ENCODE data around the gene RNF44. TPM values are rescaled to one million over a fixed set of nuclear protein-coding genes. Genes with fewer than 3 reads are reported as not detected.
A peak's percentile ranks its signal among the peaks of the same experiment; 100 is the strongest.

RNF44 gene
- total and polyA plus RNA-seq, 2 of the 4 experiments (the other 2 are of a cell fraction): 0.54 to 12.4 TPM

DNA sequence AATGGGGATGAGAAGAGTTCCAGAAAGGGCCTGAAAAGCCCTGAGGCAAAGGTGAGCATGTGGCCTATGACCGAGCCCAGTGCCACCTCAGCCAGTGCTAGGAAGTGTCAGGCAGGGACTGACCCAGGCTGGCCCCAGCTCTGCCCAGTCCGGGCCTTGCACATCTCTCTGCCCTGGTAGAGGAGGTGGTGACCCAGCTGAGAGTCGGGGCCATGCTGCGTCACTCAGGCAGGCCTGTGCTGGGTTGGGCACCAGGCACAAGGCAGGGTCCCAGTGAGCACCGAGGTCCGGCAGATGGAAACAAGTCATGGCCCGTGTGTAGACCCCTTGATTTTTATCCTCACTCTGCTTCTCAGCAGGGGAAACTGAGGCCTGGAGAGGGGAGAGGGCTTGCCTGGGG is 12.7 kb upstream of the RNF44 start:
- H3K79me1 ChIP-seq (ENCODE audit: low read depth in 1 of 2, low read length in 2 of 2): no peaks in the 10 kb centered on the region
- H3K9me1 ChIP-seq (ENCODE audit: insufficient read depth, low read length): no peaks in the 10 kb centered on the region
- TF ChIP-seq SMC3 (IDR thresholded peaks at IDR 0.05; ENCODE audit: low read depth, low read length) (no peak), POLR2A (IDR thresholded peaks at IDR 0.05; ENCODE audit: low read depth, low read length) (no peak), RCOR1 (IDR thresholded peaks at IDR 0.05; ENCODE audit: insufficient replicate concordance, low read length) (no peak)
- peaks cover 18% of the 10 kb centered on the region; the same call in 1 of the 2 replicates for H3K27me3 ChIP-seq (ENCODE audit: control insufficient read depth, insufficient read depth, low read length)
- DNase-seq (no peak), ATAC-seq (ENCODE audit: low read depth) (no peak)
- no peak overlapping the region for H2BK20ac ChIP-seq (ENCODE audit: low read depth, low read length)
- H3K14ac ChIP-seq (replicated peaks; ENCODE audit: low read depth, low read length): no peak overlapping the region
- no peak overlapping the region for H4K5ac ChIP-seq (ENCODE audit: low read depth, low read length)
- no peak overlapping the region for H3K56ac ChIP-seq (ENCODE audit: extremely low read depth, insufficient read depth, low read length)
- H2BK5ac ChIP-seq (ENCODE audit: low read depth, low read length, poor library complexity, severe bottlenecking): no peak overlapping the region
- H3K4me2 ChIP-seq (ENCODE audit: low read depth, low read length): no peak overlapping the region
- H3K4me3 ChIP-seq (ENCODE audit: insufficient read depth, low read depth, low read length): no peak overlapping the region
- H4K91ac ChIP-seq (ENCODE audit: insufficient read depth, low read depth, low read length): no peak overlapping the region
- CTCF ChIA-PET: no interaction called here
- H2AFZ ChIP-seq (replicated peaks; ENCODE audit: low read length, poor library complexity): no peak overlapping the region
- WGBS, 2 experiments (ENCODE audit: extremely low coverage in 2 of 2, insufficient read length in 1 of 2): no CpG with 5 or more reads among the region's 7 CpGs
- H2BK15ac ChIP-seq (ENCODE audit: low read depth, low read length): no peak overlapping the region
- no peak overlapping the region for H3K23ac ChIP-seq (ENCODE audit: low read depth, low read length)
- no peak overlapping the region for H3K9ac ChIP-seq (ENCODE audit: low read depth, low read length)
- no TSS peak for BruUV-seq (replicated peaks)
- no peak overlapping the region for H3K27ac ChIP-seq (ENCODE audit: insufficient read depth, low read length)
- no peaks in the 10 kb centered on the region for H3K9me3 ChIP-seq (ENCODE audit: control insufficient read depth, insufficient read depth, low read length)
- dilution Hi-C loops (cut with HindIII; ENCODE audit: low sequenced_read_pairs, unreplicated experiment): no loop called here
- no peak overlapping the region for H2BK120ac ChIP-seq (ENCODE audit: low read depth, low read length)
- H3K4me1 ChIP-seq (ENCODE audit: control insufficient read depth, insufficient read depth, low read length): no peaks in the 10 kb centered on the region
- no peak overlapping the region for H4K8ac ChIP-seq (ENCODE audit: low read depth in 2 of 2, low read length in 2 of 2)
- intact Hi-C loops (cut with micrococcal nuclease): no loop called here
- H3K4ac ChIP-seq (ENCODE audit: low read depth, low read length): no peak overlapping the region
- H4K20me1 ChIP-seq (ENCODE audit: insufficient read depth, low read length): no peaks in the 10 kb centered on the region
- in situ Hi-C loops (cut with MboI; ENCODE audit: low sequenced_read_pairs): loop anchor here (25.0 kb wide), 1 partner anchor 813 kb away; no protein-coding TSS in a partner anchor
- POLR2A ChIA-PET (ENCODE audit: unreplicated experiment): no interaction called here
- H3K18ac ChIP-seq (ENCODE audit: low read depth, low read length): no peak overlapping the region
- H3K36me3 ChIP-seq (ENCODE audit: control insufficient read depth, insufficient read depth, low read length): no peaks in the 10 kb centered on the region
- no peak overlapping the region for H2AK5ac ChIP-seq (ENCODE audit: low read depth, low read length)
- H2AK9ac ChIP-seq (replicated peaks; ENCODE audit: low read depth, low read length, poor library complexity): peak overlapping the region; percentile 16

All from IMR-90 (cell line).